Astrocyte (in vitro differentiated cells and primary cell): Measurements from ENCODE around the gene ADGRG6.

Experiments used
- EZH2 ChIP-seq: IDR thresholded peaks from 2 replicates; pipeline ENCODE4 v1.6.1; 2012; ENCODE audit warnings: mild to moderate bottlenecking, low read length, inconsistent platforms; ENCODE audit not compliant: insufficient read depth
- TF ChIP-seq, protein P1 (sequence below): IDR thresholded peaks from 2 replicates; pipeline ENCODE4 v1.5.1; 2011; ENCODE audit warnings: low read depth, mild to moderate bottlenecking, inconsistent platforms, low read length, moderate library complexity; ENCODE audit not compliant: insufficient read depth

DNA sequence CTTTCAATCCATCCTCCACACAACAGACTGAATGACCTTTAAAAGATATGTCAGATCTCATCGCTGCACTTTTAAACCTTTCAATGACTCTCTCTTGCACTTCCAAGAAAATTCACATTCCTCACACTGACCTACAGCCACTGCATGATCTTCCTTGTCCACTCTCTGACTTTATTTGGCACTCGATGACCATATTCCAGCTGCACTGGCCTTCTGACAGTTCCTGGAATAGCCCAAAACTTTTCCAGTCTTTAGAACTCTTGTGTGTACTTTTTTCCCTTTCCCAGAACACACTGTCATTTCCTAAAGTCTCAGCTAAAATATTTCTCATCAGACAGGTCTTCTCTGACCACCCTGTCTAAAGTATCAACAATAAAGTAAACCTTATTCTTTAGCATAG, 174.6 kb downstream of the ADGRG6 start:
- TF ChIP-seq, protein P1, sequence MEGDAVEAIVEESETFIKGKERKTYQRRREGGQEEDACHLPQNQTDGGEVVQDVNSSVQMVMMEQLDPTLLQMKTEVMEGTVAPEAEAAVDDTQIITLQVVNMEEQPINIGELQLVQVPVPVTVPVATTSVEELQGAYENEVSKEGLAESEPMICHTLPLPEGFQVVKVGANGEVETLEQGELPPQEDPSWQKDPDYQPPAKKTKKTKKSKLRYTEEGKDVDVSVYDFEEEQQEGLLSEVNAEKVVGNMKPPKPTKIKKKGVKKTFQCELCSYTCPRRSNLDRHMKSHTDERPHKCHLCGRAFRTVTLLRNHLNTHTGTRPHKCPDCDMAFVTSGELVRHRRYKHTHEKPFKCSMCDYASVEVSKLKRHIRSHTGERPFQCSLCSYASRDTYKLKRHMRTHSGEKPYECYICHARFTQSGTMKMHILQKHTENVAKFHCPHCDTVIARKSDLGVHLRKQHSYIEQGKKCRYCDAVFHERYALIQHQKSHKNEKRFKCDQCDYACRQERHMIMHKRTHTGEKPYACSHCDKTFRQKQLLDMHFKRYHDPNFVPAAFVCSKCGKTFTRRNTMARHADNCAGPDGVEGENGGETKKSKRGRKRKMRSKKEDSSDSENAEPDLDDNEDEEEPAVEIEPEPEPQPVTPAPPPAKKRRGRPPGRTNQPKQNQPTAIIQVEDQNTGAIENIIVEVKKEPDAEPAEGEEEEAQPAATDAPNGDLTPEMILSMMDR = no peak
- TF ChIP-seq EZH2 = no peak
